Retina (tissue), 1 donor: Measurements from ENCODE around the gene VGLL4.
A peak's percentile ranks its signal among the peaks of the same experiment; 100 is the strongest.
"Not testable (repeated sequence)": the region's sequence is repeated elsewhere in the genome, so short reads cannot be mapped to it uniquely, and the experiment has no call there.

Experiments used
- DNase-seq: peaks from one replicate; pipeline ENCODE4 v3.0.0-alpha.2; 2016

The VGLL4 gene, protein sequence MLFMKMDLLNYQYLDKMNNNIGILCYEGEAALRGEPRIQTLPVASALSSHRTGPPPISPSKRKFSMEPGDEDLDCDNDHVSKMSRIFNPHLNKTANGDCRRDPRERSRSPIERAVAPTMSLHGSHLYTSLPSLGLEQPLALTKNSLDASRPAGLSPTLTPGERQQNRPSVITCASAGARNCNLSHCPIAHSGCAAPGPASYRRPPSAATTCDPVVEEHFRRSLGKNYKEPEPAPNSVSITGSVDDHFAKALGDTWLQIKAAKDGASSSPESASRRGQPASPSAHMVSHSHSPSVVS

DNA sequence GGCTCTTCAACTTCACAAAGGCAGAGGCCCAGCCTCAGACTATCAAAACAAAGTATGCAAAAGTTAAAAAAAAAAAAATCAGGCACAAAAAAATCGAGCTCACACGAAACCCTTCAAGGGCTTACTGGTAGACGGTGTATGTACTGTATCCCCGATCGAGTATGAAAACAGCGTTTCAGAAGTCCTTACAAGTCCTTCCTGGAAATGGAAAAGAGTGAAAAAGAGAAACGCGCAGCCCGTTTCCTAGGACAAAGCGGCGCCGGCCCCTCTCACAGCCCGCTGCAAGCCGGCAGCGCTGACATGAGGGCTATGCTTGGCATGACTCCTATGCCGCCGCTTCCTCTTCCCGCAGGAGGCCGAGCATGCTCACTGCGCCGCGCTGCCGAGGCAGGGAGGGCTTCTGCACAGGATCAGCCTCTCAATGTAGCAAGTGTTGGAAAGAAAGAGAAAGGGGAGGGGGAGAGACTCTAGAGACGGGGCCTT is at the start of gene VGLL4:
VGLL4 (minus strand) TSS at position 311 of the 483 bp plus-strand sequence. CDS start 397 bp downstream, outside the sequence.
- peak; percentile 93 for DNase-seq

DNA sequence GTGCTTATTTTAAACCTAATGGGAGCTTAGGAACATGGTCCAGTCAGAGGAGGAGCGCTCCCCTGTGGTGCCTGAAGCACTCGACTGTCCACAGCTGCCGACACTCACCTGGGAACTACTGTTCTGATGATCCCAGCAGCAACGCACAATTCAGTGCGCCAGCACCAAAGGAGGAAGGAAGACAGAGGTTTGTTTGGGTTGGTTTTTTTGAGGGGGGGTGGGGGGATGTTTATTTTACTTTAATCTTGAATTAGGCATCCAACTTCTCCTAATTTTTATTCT is 48.8 kb upstream of the VGLL4 start:
- DNase-seq, result no peak

DNA sequence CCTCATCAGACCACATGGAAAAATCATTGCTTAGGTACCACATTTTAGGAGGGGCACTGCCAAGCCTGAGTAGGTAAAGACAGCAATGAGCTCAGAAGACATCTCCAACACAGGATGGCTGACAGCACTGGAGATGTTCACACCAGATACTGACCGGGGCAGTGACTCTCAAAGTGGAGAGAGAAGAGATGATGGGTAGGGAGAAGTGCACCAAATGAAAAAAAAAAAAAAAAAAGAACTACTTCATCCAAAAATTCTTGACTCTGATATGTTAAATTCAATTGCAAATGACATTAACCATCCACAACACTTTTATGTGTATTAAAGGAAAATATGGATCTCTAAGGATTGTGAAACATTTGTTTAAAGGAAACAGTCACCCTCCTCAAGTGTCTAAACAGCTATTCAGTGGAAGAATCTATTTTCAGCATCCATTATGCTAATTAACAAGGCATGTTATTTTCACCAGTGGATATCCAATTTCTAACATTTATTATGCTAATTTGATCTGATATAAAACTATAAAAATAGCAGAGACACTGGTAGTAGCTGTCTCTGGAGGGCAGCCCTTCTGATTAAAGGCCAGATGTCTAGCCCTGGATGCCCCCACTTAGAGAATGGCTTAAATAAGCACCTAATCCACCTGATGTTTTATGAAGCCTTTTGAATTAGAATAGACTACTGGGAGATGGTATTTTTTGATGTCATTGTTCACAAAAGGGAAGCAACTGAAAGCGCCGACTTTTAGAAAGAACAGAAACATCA is 48.2 kb upstream of the VGLL4 start:
- no peak for DNase-seq

DNA sequence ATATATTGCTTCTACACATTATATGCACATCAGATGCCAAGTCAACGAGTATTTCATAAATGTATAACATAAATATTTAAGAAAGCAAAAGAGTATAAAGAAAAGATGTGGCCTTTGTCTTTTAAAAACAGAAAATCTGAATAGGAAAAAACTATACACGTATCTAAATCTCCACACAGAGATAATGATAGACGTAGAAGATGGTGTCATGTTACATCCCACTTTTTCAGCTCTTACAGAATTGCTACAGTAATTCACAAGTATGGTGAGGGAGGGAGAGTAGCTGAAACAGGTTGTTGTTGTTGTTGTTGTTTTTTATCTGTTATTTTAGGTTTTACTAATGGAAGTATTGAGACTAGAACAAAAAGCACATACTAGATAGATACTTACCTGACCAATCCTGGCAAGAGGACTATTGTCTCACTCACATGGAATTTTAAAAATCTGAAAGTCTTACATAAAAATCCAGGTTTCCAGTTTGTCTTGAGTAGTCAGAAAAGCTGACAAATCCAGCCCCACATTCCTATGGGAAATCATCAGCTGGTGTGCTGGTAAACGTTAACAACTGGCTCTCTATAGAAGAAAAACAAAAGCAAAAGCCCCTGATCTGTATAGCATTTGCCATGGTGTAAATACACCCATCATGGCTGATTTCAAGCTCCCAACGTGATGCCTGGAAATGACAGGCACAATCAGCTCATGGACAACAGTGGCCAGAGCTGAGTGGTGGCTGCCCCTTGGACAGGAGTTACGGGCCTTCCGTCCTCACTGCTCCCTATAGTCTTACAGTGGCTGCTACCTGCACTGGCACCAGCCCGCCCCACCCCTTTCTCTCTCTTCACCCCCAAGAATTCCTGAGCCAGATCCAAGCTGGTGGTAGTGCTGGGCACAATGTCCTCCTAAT is 47.4 kb upstream of the VGLL4 start:
- DNase-seq, result no peak

DNA sequence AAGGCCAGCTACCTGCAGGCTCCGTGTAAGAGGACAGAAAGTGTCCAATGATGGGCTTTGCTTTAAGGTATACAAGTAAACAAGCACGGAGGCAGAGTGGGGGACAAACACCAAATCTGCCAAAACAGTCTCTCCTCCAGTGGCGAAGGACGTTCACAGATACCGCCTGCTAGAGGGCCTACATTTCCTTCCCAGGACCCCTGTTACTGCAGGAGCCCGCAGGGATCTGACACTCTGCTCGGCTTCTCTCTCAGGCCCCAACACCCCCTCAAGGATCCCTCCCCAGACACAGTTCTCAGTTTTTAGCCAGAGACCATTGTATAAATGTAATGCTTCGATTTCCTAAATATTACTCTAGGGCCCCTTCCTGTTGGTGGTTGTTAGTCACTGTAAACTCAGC is 46.0 kb upstream of the VGLL4 start:
- no peak for DNase-seq

DNA sequence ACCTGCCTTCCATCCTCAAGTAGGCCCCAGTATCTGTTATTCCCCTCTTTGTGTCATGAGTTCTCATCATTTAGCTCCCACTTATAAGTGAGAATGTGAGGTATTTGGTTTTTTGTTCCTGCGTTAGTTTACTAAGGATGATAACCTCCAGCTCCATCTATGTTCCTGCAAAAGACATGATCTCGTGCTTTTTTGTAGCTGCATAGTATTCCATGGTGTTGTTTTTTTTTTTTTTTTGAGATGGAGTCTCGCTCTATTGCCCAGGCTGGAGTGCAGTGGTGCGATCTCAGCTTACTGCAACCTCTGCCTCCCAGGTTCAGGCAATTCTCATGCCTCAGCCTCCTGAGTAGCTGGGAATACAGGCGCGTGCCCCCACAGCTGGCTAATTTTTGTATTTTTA is 41.3 kb upstream of the VGLL4 start:
- DNase-seq, result not testable (repeated sequence)

DNA sequence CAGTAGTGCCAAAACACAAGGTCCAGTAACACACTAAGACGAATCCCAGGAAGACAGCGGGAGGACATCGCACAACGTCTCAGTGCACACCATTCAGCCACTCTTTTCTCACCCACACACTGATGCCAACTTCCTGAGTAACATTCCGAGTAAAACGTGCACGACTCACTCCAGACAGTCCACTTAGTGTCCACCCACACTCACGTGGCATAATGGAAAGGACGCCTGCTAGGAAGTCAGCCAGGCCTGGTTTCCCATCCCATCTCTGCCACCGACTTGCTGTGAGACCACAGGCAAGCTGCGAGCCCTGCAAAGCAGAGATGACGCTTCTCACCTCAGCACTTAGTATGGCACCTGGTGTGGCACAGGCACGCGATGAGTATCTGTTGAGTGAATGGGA is 36.8 kb upstream of the VGLL4 start:
- DNase-seq, result no peak

DNA sequence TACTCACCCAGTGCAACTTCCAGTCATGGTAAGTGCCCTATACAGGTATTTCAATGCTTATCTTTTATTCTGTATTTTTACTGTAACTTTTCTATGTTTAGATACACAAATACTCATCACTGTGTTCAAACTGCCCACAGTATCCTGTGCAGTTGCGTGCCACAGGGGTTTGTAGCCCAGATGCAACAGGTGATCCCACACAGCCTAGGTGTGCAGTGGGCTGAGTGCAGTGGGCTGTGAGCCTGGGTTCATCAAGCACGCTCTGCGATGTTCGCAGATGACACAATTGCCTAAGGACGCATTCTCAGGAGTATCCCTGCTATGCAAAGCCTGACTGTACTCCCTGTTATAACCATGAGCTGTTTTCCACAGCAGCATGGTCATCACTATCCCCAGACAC is 36.2 kb upstream of the VGLL4 start:
- DNase-seq, result no peak

DNA sequence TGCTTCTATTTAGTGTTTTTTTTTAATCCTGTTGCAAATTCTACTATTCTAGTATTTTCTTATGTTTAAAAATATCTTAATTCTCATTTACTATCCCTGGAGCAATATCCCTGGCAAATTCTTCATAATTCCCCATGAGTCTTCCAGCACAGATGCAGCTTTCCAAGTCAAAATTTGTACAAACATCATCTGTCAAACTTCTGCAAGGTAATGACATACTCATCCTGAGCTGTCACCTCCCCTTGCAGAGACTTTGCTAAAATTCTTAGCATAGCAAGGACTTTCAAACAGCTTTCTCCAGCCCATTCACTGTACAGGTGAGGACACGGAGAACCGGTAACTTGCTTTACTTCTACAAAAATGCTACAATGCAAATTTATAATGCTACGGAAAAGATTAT is 28.6 kb upstream of the VGLL4 start:
- no peak for DNase-seq

DNA sequence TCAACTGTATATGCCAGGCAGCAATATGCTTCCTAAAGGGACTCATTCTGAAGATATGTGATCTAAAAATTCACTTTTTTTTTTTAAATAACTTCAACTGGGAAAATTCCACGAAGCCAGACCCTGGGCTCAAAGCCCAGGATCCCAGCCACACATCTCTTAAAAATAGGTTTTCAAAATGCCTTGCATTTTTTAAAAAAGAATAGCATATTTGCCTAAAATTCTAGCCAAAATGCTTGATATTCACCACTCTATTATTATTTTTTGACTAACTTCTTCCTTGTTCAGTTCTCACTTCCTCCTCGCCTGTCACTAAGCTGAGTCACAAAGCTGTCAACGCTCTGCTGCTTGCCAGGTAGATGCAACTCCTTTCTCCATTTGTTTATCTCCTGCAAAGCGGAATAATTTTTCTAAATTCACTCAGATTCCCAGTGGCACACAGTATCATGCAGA is 28.0 kb upstream of the VGLL4 start:
- DNase-seq, result no peak

DNA sequence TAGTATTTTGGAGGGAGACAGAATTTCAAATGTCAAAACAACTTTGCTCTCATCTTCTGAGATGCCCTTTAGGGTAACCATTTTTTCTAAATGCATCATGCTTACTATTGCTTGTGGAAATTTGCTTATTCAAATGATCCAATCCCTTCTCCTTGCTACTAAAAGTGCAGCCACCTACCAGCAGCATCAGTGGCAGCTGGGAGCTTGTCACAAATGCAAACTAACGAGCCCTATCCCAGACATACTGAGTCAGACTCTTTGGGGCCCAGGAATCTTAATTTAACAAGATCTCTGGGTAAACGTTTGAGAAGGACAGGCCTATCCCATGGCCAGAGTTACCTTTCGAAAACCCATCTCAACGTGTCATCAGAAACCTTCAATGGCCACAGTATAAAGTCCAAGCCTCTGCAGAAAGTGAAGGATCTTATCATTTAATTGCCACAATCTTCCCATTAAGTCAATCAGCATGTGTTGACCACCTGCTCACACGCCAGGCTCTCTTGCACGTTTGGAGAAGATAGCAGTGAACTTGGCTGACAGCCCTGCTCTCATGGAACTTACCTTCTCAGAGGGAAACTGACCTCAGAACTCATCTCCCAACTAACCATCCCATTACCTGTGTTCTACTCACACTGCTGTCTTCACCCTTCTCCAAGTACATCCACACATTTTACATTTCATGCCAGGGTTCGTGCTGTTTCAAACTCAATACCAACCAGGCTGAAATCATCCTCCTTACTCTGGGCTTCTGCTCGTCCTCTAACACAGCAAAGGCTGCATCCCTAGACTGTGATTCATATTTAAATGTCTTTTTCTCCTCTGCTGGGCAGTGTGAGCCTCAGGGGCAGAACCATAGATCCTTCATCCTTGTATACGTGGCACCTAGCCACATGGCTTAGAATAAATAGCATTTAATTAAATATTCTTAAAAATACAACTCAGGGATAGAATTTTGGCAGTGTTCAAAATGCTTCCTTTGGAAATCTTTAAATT is 24.8 kb upstream of the VGLL4 start:
- DNase-seq, result no peak

DNA sequence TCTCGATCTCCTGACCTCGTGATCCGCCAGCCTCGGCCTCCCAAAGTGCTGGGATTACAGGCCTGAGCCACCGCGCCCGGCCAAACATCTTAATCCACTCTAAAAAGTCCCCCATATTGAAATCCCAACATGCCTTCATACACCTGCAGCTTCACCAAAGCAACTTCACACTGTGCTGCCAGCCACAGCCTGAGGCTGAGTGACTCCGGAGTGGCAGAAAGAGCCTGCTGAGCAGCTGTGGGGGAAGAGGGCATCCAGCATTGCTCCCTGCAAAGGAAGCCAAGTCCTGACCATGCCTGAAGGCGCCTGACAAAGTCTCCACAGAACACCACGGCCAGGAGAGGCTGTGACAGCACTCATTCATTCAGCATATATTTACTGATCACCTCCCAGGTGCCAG is 21.6 kb upstream of the VGLL4 start:
- DNase-seq, result no peak

DNA sequence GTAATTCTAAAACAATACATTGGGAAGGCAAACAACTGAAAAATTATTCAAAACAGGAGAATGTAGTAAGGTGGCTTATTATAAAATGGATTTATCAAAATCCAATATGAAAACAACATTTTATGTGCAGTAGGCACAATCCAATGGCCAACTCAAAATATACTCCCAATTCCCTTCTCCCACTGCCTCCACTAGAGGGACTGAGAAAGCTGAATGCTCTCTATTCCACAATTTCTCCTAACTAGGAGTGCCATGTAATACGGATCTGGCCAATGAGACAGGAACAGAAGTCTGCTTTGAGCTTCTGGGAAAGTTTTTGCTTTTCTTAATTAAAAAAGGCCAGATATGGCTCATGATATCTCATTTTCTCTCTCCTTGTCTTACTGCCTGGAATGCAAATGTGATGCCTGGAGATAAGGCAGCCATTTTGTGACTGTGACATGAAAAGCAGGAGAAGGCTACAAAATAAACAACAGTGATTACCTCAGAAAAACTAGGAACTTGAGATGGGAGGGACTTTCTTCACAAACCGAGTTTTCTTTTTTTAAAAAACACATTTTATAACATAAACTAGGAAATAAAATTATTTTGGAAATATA is 18.8 kb upstream of the VGLL4 start:
- DNase-seq, result no peak

DNA sequence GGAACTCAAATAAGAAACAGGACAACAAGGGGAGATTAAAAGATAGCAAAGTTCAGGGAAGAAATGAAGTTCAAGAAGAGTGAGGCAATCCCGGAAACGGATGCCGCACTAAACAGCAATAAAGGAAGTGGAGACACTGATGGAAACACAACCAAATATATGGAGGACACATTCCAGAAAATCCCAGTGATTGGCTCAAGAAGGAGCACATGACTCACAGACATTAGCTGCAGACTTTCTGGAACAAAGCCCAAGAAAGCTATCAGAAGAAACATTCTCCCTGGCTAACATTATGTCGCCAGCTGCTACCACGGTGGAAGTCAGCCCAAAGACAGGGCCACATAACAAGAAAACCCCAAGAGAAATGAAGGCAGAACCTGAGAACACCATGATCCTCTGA is 18.1 kb upstream of the VGLL4 start:
- no peak for DNase-seq

DNA sequence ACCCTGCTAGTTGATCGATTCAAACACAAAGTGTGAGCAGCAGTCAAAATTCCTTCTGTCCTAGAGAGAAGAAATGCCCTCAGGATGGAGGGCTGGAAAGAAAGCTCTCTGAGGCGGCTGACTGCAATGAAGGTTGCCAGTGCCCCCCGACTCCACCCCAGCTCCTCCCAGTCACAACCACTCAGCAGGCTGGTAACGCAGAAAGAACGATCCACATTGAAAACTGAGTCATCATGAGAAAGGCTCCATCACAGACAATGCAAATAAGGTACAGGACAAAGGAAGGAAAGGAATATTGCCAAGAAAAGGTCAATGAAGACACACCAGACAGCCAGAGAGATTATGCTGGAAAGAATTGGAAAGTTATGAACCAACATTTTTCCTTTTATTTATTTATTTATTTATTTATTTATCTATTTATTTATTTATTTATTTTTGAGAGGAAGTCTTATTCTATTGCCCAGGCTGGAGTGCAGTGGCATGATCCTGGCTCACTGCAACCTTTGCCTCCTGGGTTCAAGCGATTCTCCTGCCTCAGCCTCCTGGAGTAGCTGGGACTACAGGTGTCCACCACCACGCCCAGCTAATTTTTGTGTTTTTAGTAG is 17.4 kb upstream of the VGLL4 start:
- no peak for DNase-seq

DNA sequence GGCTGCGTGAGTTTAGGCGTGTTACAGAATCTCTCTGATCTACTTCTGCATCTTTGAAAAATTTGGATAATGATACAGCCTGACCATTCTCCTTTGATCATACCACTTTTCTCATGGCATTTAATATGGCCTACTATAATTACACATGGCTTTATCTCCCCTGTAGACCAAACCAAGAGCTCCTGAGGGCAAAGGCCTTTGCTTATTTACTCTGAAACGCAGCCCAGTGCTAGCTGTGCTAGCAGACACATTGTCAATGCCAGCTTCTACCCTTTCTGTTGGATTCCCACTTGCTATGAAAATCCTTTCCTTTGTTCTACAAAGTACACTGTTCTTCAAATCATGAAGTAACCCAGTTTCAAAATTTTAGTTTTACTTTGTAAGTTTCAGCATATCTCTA is 16.5 kb upstream of the VGLL4 start:
- no peak for DNase-seq

DNA sequence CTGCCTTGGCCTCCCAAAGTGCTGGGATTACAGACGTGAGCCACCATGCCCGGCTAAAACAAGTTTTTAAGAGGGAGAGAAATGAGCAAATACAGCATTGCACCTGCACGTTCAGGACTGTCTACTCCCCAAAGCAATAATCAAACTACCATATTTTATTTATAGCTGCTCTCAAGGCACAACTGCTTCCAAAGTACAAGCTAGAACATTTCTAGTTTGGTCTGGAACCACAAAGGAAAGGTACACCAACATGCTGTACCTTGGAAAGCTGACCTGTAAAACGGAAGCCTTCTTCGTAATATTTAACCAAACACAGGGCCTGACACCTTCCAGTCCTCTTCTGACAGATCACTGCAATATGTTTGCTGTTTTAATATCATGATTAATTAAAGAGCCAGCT is 14.5 kb upstream of the VGLL4 start:
- DNase-seq, result no peak

DNA sequence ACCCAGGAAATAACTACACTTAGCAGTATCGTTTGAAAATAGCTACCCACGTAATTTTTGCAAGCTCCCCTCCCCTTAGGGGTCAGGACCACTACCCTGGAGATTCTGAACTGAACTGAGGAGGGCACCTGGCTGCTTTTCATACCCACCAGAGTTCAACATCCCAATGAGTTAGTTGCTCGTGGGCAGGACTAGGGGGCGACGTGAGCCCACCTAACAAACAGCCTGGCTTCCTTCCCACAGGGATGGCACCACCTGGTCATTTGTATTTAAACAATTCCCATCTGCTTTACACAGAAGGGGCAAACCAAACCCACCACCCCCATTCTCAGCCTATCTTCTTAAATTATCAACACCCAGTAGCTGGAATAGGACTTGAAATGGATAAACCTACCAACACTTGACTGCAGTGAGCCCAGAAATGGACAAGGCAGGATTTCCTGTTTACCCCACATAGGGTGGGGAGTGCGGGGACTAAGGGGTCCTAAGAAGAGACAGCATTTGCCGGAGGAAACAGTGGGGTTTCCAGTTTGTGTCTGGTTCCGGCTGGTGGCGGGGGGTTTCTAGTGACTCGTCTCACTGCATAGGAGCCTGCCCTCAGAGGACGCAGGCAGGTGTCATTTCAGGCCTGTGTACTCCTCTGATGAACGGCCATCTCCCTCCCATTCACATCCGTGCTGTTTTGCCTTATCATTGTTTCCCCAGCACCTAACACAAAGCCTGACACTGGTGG is 11.6 kb upstream of the VGLL4 start:
- peak; percentile 26 for DNase-seq

DNA sequence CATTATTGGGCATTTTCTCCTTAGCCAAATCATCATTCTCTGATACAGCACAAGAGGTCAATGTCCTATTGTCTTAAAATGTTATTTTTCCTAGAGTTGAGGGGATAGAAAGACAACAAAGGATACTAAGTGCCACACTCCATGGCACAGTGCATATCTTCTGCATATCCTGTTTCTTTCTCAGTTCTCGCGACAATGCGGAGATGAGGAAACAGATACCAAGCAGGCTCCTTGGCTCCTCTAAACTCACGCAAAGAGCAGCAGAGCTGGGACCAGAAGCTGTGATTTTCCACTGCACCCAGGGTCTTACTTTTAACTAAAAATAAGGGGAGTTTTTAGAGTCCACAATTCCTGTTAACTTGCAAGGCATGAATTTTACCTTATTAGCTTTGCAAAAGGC is 10.5 kb upstream of the VGLL4 start:
- no peak for DNase-seq

DNA sequence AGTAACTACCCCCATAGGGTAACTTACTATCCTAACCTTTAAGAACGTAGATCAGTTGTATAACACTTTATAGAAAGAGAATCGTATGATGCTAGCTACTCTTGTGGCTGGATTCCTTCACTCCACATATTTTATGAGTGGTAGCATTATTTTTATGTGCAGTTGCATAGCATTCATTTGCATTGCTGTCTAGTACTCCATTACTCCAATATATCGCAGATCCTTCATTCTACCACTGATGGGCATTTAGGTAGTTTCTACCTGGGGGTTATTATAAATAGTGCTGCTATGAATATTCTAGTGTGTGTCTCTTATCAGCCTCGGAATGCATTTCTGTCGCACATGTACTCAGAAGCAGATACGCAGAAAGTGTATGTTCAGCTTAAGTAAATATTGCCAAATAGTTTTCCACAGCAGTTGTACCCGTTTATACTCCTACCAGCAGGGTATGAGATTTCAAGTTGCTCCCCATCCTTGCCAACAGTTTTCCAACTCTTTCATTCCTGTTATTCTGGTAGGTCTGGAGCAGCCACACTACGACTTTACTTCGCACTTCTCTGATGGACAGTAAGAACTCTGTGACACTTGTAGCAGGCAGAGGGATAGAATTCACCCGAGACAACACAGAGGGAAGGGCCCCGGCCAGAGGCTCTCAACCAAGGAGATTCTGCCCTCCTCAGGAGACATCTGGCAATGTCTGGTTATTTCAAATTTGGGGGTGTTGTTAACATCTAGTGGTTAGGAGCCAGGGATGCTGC is 9.8 kb upstream of the VGLL4 start:
- no peak for DNase-seq
